ENCODE measurements around the gene SLC9A5. TPM values are rescaled to one million over a fixed set of nuclear protein-coding genes. Genes with fewer than 3 reads are reported as not detected.
A peak's percentile ranks its signal among the peaks of the same experiment; 100 is the strongest.

Gene SLC9A5
- total RNA-seq, 1 experiment from 2014 or later, result 10.3 TPM

GRCh38 chr16:67248073-67248400 lies 742 bp upstream of the SLC9A5 start:
- no peak for TF ChIP-seq NR3C1 (CRISPR knock-in tag; conservative IDR thresholded peaks at IDR 0.05; ENCODE audit: low read depth)
- peak; percentile 74; the same call in 1 of the 2 replicates for TF ChIP-seq SMAD3 (CRISPR knock-in tag; IDR thresholded peaks at IDR 0.05; ENCODE audit: borderline replicate concordance)
- ATAC-seq, result no peak
- no peaks in the 10 kb centered on the region for H3K36me3 Mint-ChIP-seq
- ChIA-PET CTCF (interaction anchor here (0.8 to 5.0 kb wide), 21 partner anchors 10 to 338 kb away, joined by 3 to 57 read pairs (median 11); partner anchors contain the start of genes ATP6V0D1, ELMO3, KCTD19 and LRRC36), POLR2A (interaction anchor here (0.6 to 3.2 kb wide), 10 partner anchors 10 to 287 kb away, joined by 3 to 26 read pairs (median 4); partner anchors contain the start of genes CES3 and TMEM208)
- H3K27ac Mint-ChIP-seq, result peak overlapping the region; percentile 80
- peak overlapping the region; percentile 89 for H3K4me3 Mint-ChIP-seq
- no peaks in the 10 kb centered on the region for H3K9me3 Mint-ChIP-seq
- peaks cover 40% of the 10 kb centered on the region for H3K27me3 Mint-ChIP-seq (ENCODE audit: low read depth)
- H3K4me1 Mint-ChIP-seq, result peaks cover 31% of the 10 kb centered on the region
- no peak for DNase-seq (ENCODE audit: low spot score)

- TF ChIP-seq ZNF138 (CRISPR knock-in tag; conservative IDR thresholded peaks at IDR 0.05) (no peak), ZNF263 (CRISPR knock-in tag; IDR thresholded peaks at IDR 0.05; ENCODE audit: low read depth) (peak; percentile 83; the same call in 1 of the 2 replicates), JAZF1 (CRISPR knock-in tag; IDR thresholded peaks at IDR 0.05) (no peak), SP1 (CRISPR knock-in tag; conservative IDR thresholded peaks at IDR 0.05) (0 out of 2 replicates have a peak, but pooled peaks have one; percentile 7), KAT7 (CRISPR knock-in tag; IDR thresholded peaks at IDR 0.05; ENCODE audit: borderline replicate concordance) (no peak), FOXK1 (CRISPR knock-in tag; IDR thresholded peaks at IDR 0.05) (0 out of 2 replicates have a peak, but pooled peaks have one; percentile 5), CTCF (IDR thresholded peaks at IDR 0.05) (no peak)
- ChIA-PET POLR2A (no interaction called here), CTCF (interaction anchor here (0.6 to 5.0 kb wide), 12 partner anchors 11 to 151 kb away, joined by 3 to 57 read pairs (median 10); partner anchors contain the start of genes ELMO3, KCTD19 and LRRC36)
- no peaks in the 10 kb centered on the region for H3K9me3 Mint-ChIP-seq
- peaks cover 40% of the 10 kb centered on the region for H3K27me3 Mint-ChIP-seq (ENCODE audit: low read depth)
- no peak overlapping the region for H3K27ac Mint-ChIP-seq
- peaks cover 31% of the 10 kb centered on the region for H3K4me1 Mint-ChIP-seq
- H3K4me3 Mint-ChIP-seq, result peak overlapping the region; percentile 81
- ATAC-seq, result no peak
- peak; percentile 43 for DNase-seq (ENCODE audit: low spot score)
- H3K36me3 Mint-ChIP-seq, result no peaks in the 10 kb centered on the region
Measured at GRCh38 chr16:67249178-67250044, 632 bp downstream of the SLC9A5 start.

GRCh38 chr16:67250045-67250327 lies 1.2 kb downstream of the SLC9A5 start:
- POLR2A ChIA-PET, result no interaction called here
- TF ChIP-seq PRRX2 (CRISPR knock-in tag; IDR thresholded peaks at IDR 0.05) (no peak), AFF4 (CRISPR knock-in tag; IDR thresholded peaks at IDR 0.05; ENCODE audit: borderline replicate concordance) (no peak), ATF3 (CRISPR knock-in tag; conservative IDR thresholded peaks at IDR 0.05) (no peak), GRHL2 (CRISPR knock-in tag; IDR thresholded peaks at IDR 0.05; ENCODE audit: insufficient replicate concordance, severe bottlenecking) (no peak), ZNF121 (CRISPR knock-in tag; IDR thresholded peaks at IDR 0.05) (no peak), MAX (CRISPR knock-in tag; IDR thresholded peaks at IDR 0.05) (no peak), CDX4 (CRISPR knock-in tag; IDR thresholded peaks at IDR 0.05; ENCODE audit: borderline replicate concordance) (no peak), E2F5 (CRISPR knock-in tag; IDR thresholded peaks at IDR 0.05) (no peak), FOXJ3 (CRISPR knock-in tag; IDR thresholded peaks at IDR 0.05; ENCODE audit: borderline replicate concordance) (no peak), ZNF219 (CRISPR knock-in tag; IDR thresholded peaks at IDR 0.05; ENCODE audit: borderline replicate concordance) (no peak), SP1 (CRISPR knock-in tag; conservative IDR thresholded peaks at IDR 0.05) (no peak), CREB1 (CRISPR knock-in tag; IDR thresholded peaks at IDR 0.05) (no peak), CREM (CRISPR knock-in tag; IDR thresholded peaks at IDR 0.05) (no peak), SMAD4 (CRISPR knock-in tag; IDR thresholded peaks at IDR 0.05) (no peak), GABPB1 (CRISPR knock-in tag; IDR thresholded peaks at IDR 0.05) (no peak), IRF2 (CRISPR knock-in tag; IDR thresholded peaks at IDR 0.05; ENCODE audit: borderline replicate concordance, low read depth) (no peak)

More at GRCh38 chr16:67250045-67250327, 1.2 kb downstream of the SLC9A5 start:
- DNase-seq (ENCODE audit: low spot score) (no peak), ATAC-seq (no peak)
- no peaks in the 10 kb centered on the region for H3K36me3 Mint-ChIP-seq
- H3K9me3 Mint-ChIP-seq, result no peaks in the 10 kb centered on the region
- H3K4me3 Mint-ChIP-seq, result peak overlapping the region; percentile 81
- peaks cover 40% of the 10 kb centered on the region for H3K27me3 Mint-ChIP-seq (ENCODE audit: low read depth)
- no peak overlapping the region for H3K27ac Mint-ChIP-seq
- CTCF ChIA-PET, result interaction anchor here (1.2 to 5.0 kb wide), 6 partner anchors 10 to 150 kb away, joined by 4 to 35 read pairs (median 10); partner anchors contain the start of genes ELMO3, KCTD19 and LRRC36
- peaks cover 28% of the 10 kb centered on the region for H3K4me1 Mint-ChIP-seq

All from WTC11 (cell line).